Type B pancreatic cell (in vitro differentiated cells): ENCODE results near the gene GPR33. TPM values are rescaled to one million over a fixed set of nuclear protein-coding genes. Genes with fewer than 3 reads are reported as not detected.

ENCODE experiments used
- DNase-seq: peaks from one replicate; pipeline ENCODE4 v3.0.0; 2021; ENCODE audit warnings: mixed read lengths; ENCODE audit not compliant: unreplicated experiment; ENCODE audit errors: extremely low spot score
- H3K27ac Mint-ChIP-seq: 2 replicates; pipeline ENCODE4 v1.8.0; 2021; ENCODE audit warnings: mild to moderate bottlenecking, mixed read lengths
- H3K27me3 Mint-ChIP-seq: 2 replicates; pipeline ENCODE4 v1.8.0; 2021; ENCODE audit warnings: mixed read lengths
- H3K36me3 Mint-ChIP-seq: 2 replicates; pipeline ENCODE4 v1.8.0; 2021; ENCODE audit warnings: mixed read lengths
- H3K4me1 Mint-ChIP-seq: one replicate; pipeline ENCODE4 v1.8.0; 2021; ENCODE audit warnings: mixed read lengths; ENCODE audit not compliant: unreplicated experiment
- H3K4me3 Mint-ChIP-seq: 2 replicates; pipeline ENCODE4 v1.8.0; 2021; ENCODE audit warnings: mild to moderate bottlenecking, mixed read lengths
- H3K9me3 Mint-ChIP-seq: 2 replicates; pipeline ENCODE4 v1.8.0; 2021; ENCODE audit warnings: mixed read lengths
- long read RNA-seq: library from polyadenylated mRNA; unstranded; transcript quantifications from one replicate; pipeline ENCODE4 v2.0.0, GENCODE V29; 2020
- total RNA-seq: library from RNA; stranded (reverse); gene quantifications from 2 replicates; pipeline ENCODE4 v1.2.1, GENCODE V29; 2021; ENCODE audit warnings: low replicate concordance
- TF ChIP-seq, protein P1 (sequence below): fragments of 200-600 bp; sonication (generic); conservative IDR thresholded peaks from 2 replicates; pipeline ENCODE4 v1.5.0; 2021; ENCODE audit warnings: antibody characterized with exemption, mild to moderate bottlenecking

GPR33 gene, protein sequence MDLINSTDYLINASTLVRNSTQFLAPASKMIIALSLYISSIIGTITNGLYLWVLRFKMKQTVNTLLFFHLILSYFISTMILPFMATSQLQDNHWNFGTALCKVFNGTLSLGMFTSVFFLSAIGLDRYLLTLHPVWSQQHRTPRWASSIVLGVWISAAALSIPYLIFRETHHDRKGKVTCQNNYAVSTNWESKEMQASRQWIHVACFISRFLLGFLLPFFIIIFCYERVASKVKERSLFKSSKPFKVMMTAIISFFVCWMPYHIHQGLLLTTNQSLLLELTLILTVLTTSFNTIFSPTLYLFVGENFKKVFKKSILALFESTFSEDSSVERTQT
- not detected in 2 replicates for total RNA-seq
- long read RNA-seq: 0 reads

- no peaks in the 10 kb centered on the region for H3K4me1 Mint-ChIP-seq
- no peaks in the 10 kb centered on the region for H3K36me3 Mint-ChIP-seq
- H3K9me3 Mint-ChIP-seq: no peaks in the 10 kb centered on the region
- DNase-seq: no peak
- no peak within 1 kb of the TSS for H3K4me3 Mint-ChIP-seq
- H3K27ac Mint-ChIP-seq: no peak within 1 kb of the TSS
- TF ChIP-seq, protein P1, sequence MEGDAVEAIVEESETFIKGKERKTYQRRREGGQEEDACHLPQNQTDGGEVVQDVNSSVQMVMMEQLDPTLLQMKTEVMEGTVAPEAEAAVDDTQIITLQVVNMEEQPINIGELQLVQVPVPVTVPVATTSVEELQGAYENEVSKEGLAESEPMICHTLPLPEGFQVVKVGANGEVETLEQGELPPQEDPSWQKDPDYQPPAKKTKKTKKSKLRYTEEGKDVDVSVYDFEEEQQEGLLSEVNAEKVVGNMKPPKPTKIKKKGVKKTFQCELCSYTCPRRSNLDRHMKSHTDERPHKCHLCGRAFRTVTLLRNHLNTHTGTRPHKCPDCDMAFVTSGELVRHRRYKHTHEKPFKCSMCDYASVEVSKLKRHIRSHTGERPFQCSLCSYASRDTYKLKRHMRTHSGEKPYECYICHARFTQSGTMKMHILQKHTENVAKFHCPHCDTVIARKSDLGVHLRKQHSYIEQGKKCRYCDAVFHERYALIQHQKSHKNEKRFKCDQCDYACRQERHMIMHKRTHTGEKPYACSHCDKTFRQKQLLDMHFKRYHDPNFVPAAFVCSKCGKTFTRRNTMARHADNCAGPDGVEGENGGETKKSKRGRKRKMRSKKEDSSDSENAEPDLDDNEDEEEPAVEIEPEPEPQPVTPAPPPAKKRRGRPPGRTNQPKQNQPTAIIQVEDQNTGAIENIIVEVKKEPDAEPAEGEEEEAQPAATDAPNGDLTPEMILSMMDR: no peak
- peaks cover 3% of the 10 kb centered on the region for H3K27me3 Mint-ChIP-seq
Measured at GRCh38 chr14:31487886-31488285, at the start of gene GPR33. TSS of gene GPR33 (minus strand) at chr14:31488039. CDS start at chr14:31483965, 4,074 bp downstream.

- no peak overlapping the region for H3K4me3 Mint-ChIP-seq
- TF ChIP-seq, protein P1: no peak
- no peak overlapping the region for H3K27ac Mint-ChIP-seq
- no peaks in the 10 kb centered on the region for H3K36me3 Mint-ChIP-seq
- DNase-seq: no peak
- H3K9me3 Mint-ChIP-seq: no peaks in the 10 kb centered on the region
- peaks cover 11% of the 10 kb centered on the region for H3K27me3 Mint-ChIP-seq
- H3K4me1 Mint-ChIP-seq: no peaks in the 10 kb centered on the region
Measured at GRCh38 chr14:31536201-31536960, 48.5 kb upstream of the GPR33 start.

GRCh38 chr14:31530136-31530535 lies 42.3 kb upstream of the GPR33 start:
- Mint-ChIP-seq H3K27ac (no peak overlapping the region), H3K4me3 (no peak overlapping the region), H3K4me1 (no peaks in the 10 kb centered on the region), H3K27me3 (no peaks in the 10 kb centered on the region), H3K36me3 (no peaks in the 10 kb centered on the region), H3K9me3 (no peaks in the 10 kb centered on the region)
- TF ChIP-seq, protein P1: no peak
- no peak for DNase-seq

DNA sequence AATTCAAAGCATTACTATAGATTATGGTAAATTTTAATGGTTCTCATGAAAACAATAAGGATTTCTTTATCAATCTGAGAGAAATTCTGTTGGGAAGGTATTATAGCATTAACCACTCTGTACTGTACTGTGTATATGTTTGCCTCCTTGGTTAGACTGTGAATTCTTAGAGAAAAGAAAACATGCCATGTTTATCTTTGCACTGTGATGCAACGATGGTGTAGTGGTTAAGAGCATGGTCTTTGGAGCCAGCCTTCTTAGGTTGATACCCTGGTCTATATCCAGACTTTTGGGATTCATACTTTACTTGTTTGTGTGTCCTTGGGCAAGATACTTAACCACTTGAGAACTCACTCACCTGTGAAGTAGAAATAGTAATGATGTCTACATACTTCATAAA lies 41.2 kb upstream of the GPR33 start:
- Mint-ChIP-seq H3K27me3 (no peaks in the 10 kb centered on the region), H3K4me3 (no peak overlapping the region), H3K27ac (no peak overlapping the region), H3K9me3 (no peaks in the 10 kb centered on the region), H3K36me3 (no peaks in the 10 kb centered on the region), H3K4me1 (no peaks in the 10 kb centered on the region)
- TF ChIP-seq, protein P1: no peak
- no peak for DNase-seq

- H3K36me3 Mint-ChIP-seq: no peaks in the 10 kb centered on the region
- H3K27ac Mint-ChIP-seq: no peak overlapping the region
- no peaks in the 10 kb centered on the region for H3K4me1 Mint-ChIP-seq
- H3K4me3 Mint-ChIP-seq: no peak overlapping the region
- H3K9me3 Mint-ChIP-seq: no peaks in the 10 kb centered on the region
- H3K27me3 Mint-ChIP-seq: no peaks in the 10 kb centered on the region
- TF ChIP-seq, protein P1: no peak
- no peak for DNase-seq
Measured at GRCh38 chr14:31527546-31527945, 39.7 kb upstream of the GPR33 start.
